B cell (primary cell): ENCODE results near the gene ADGRE2. TPM values are rescaled to one million over a fixed set of nuclear protein-coding genes. Genes with fewer than 3 reads are reported as not detected.

ENCODE experiments used
- ATAC-seq: fragments of 200-7000 bp; cut with Tn5 transposase; one replicate; pipeline ENCODE4 v1.10.0; 2021; ENCODE audit warnings: low read depth, mild to moderate bottlenecking, moderate number of reproducible peaks, moderate library complexity
- CTCF ChIA-PET: fragments of 350-600 bp; sonication (Branson Sonifier 250); formaldehyde crosslinking; loops from one replicate; lab custom pipeline; 2021; ENCODE audit warnings: antibody characterized with exemption, inconsistent platforms; lab: Charles Lee
- POLR2A ChIA-PET: fragments of 350-600 bp; sonication (Branson Sonifier 250); formaldehyde crosslinking; loops from one replicate; lab custom pipeline; 2021; ENCODE audit warnings: antibody characterized with exemption; lab: Charles Lee
- DNase-seq: peaks from one replicate; pipeline ENCODE4 v3.0.0; 2013
- H2AFZ ChIP-seq: 2 replicates; pipeline ENCODE4 v1.6.1; 2012; ENCODE audit warnings: mild to moderate bottlenecking, low read depth, low read length; ENCODE audit not compliant: insufficient read depth, poor library complexity, severe bottlenecking
- H3K27ac ChIP-seq, 2 donors: 1 replicate in 1 of 2; 2 replicates in 1 of 2; pipeline ENCODE4 v1.5.1; 2012 to 2013; ENCODE audit warnings: low read length in 2 of 2, mild to moderate bottlenecking in 2 of 2, moderate library complexity in 1 of 2
- H3K27me3 ChIP-seq, 4 experiments: fragments of 200-600 bp in 1 of 4; sonication (generic) in 1 of 4; replicated peaks in 1 of 4; 1 replicate in 2 of 4; 2 replicates in 2 of 4; pipeline versions ENCODE4 v1.6.1 to v1.7.0; 2013 to 2016; ENCODE audit warnings: low read length in 3 of 4, mild to moderate bottlenecking in 2 of 4, mixed read lengths in 1 of 4, moderate library complexity in 1 of 4; ENCODE audit not compliant: insufficient read depth in 4 of 4, control insufficient read depth in 3 of 4; ENCODE audit errors: control extremely low read depth in 1 of 4
- H3K36me3 ChIP-seq, 2 experiments: replicated peaks in 1 of 2; 1 replicate in 1 of 2; 2 replicates in 1 of 2; pipeline versions ENCODE4 v1.6.1 to v1.7.1; 2013; ENCODE audit warnings: low read length in 1 of 2; ENCODE audit not compliant: insufficient read depth in 2 of 2, control insufficient read depth in 1 of 2; ENCODE audit errors: control extremely low read depth in 1 of 2, extremely low read depth in 1 of 2
- H3K4me1 ChIP-seq, 2 donors: fragments of 200-600 bp in 1 of 2; sonication (generic) in 1 of 2; 1 replicate in 1 of 2; 2 replicates in 1 of 2; pipeline versions ENCODE4 v1.5.1 to v1.6.1; 2013 to 2017; ENCODE audit warnings: low read length in 2 of 2; ENCODE audit not compliant: control insufficient read depth in 2 of 2, insufficient read depth in 2 of 2
- H3K4me2 ChIP-seq: replicated peaks from 2 replicates; pipeline ENCODE3; 2012; ENCODE audit warnings: mild to moderate bottlenecking, low read depth, low read length; ENCODE audit not compliant: poor library complexity, severe bottlenecking
- H3K4me3 ChIP-seq, 5 experiments: fragments of 200-600 bp in 1 of 5; sonication (generic) in 1 of 5; 1 replicate in 3 of 5; 2 replicates in 2 of 5; pipeline versions ENCODE4 v1.5.1 to v1.7.0; 2011 to 2016; ENCODE audit warnings: low read length in 4 of 5, mild to moderate bottlenecking in 4 of 5, low read depth in 2 of 5, control low read depth in 1 of 5, moderate library complexity in 1 of 5; ENCODE audit not compliant: insufficient read depth in 1 of 5; ENCODE audit errors: control extremely low read depth in 1 of 5, extremely low read depth in 1 of 5
- H3K79me2 ChIP-seq: fragments of 200-600 bp; sonication (generic); one replicate; pipeline ENCODE4 v1.6.0; 2016; ENCODE audit warnings: low read length; ENCODE audit not compliant: control insufficient read depth, insufficient read depth
- H3K9ac ChIP-seq: fragments of 200-600 bp; sonication (generic); 2 replicates; pipeline ENCODE4 v1.6.1; 2017; ENCODE audit warnings: mild to moderate bottlenecking, low read length, moderate library complexity
- H3K9me3 ChIP-seq, 3 donors: one replicate each; pipeline versions ENCODE4 v1.6.1 to v1.7.1; 2013; ENCODE audit warnings: low read length in 2 of 3; ENCODE audit not compliant: control insufficient read depth in 2 of 3, insufficient read depth in 1 of 3; ENCODE audit errors: control extremely low read depth in 1 of 3
- H4K20me1 ChIP-seq: 2 replicates; pipeline ENCODE4 v1.6.0; 2012; ENCODE audit warnings: mild to moderate bottlenecking, low read length; ENCODE audit not compliant: insufficient read depth, control insufficient read depth, poor library complexity, severe bottlenecking
- H3K27ac Mint-ChIP-seq: one replicate; pipeline ENCODE4 v1.8.0; 2021; ENCODE audit warnings: mixed read lengths
- H3K27me3 Mint-ChIP-seq: one replicate; pipeline ENCODE4 v1.8.0; 2021; ENCODE audit warnings: mixed read lengths
- H3K4me1 Mint-ChIP-seq: one replicate; pipeline ENCODE4 v1.8.0; 2021; ENCODE audit warnings: mixed read lengths
- H3K4me3 Mint-ChIP-seq: one replicate; pipeline ENCODE4 v1.8.0; 2021; ENCODE audit warnings: mixed read lengths
- H3K9me3 Mint-ChIP-seq: one replicate; pipeline ENCODE4 v1.8.0; 2022; ENCODE audit warnings: mixed read lengths; ENCODE audit not compliant: insufficient read depth
- CTCF ChIP-seq: fragments of 200-600 bp; IDR thresholded peaks from one replicate; pipeline ENCODE4 v1.8.0; 2022; ENCODE audit warnings: antibody characterized with exemption, mild to moderate bottlenecking
- EZH2 ChIP-seq: IDR thresholded peaks from 2 replicates; pipeline ENCODE4 v1.6.1; 2012; ENCODE audit warnings: borderline replicate concordance, low read depth, mild to moderate bottlenecking, moderate library complexity, low read length; ENCODE audit not compliant: insufficient read depth, poor library complexity, severe bottlenecking
- WGBS: methylation state at CpG from one replicate; pipeline ENCODE4 v1.1.5; 2013; ENCODE audit warnings: missing lambda C conversion rate; ENCODE audit not compliant: insufficient coverage; 5-methylcytosine and 5-hydroxymethylcytosine counted together
- intact Hi-C: fragments of 100-400 bp; cut with micrococcal nuclease; formaldehyde crosslinking; loops from one replicate; pipeline ENCODE4 v1.10.0; 2022
- polyA plus RNA-seq: library from polyadenylated mRNA; depleted of rRNA; stranded (reverse); fragments of >200 nt; gene quantifications from 2 replicates; pipeline ENCODE4 v1.2.3, GENCODE V29; 2012
- total RNA-seq, 2 donors: library from RNA; stranded (reverse); fragments of 120-200 nt in 1 of 2; gene quantifications; 1 replicate in 1 of 2; 2 replicates in 1 of 2; pipeline versions ENCODE4 v1.2.3 to v1.2.4, GENCODE V29; 2013 to 2022

Gene ADGRE2
- total and polyA plus RNA-seq, 2 donors (not counting 1 experiment from before 2014, with no cell fraction given), result 0.52 to 0.89 TPM

GRCh38 chr19:14770944-14771839 lies 7.2 kb downstream of the ADGRE2 start:
- Mint-ChIP-seq H3K9me3 (no peaks in the 10 kb centered on the region), H3K27ac (no peak overlapping the region), H3K27me3 (peaks cover 10% of the 10 kb centered on the region), H3K4me3 (no peak overlapping the region), H3K4me1 (peaks cover 13% of the 10 kb centered on the region)
- intact Hi-C loops, result no loop called here
- no peaks in the 10 kb centered on the region for H4K20me1 ChIP-seq
- POLR2A ChIA-PET, result interaction anchor here (0.5 kb wide), 1 partner anchor 1773 kb away, joined by 3 read pairs; no protein-coding TSS in a partner anchor
- H3K4me3 ChIP-seq, result no peak overlapping the region
- CTCF ChIA-PET, result interaction anchor here (0.6 kb wide), 1 partner anchor 27 kb away, joined by 4 read pairs; no protein-coding TSS in a partner anchor
- no peak overlapping the region for H3K4me2 ChIP-seq
- 94% methylated on average over 9 of the region's 11 CpGs for WGBS
- peaks cover 0 to 11% (median 4%) of the 10 kb centered on the region in 4 experiments for H3K27me3 ChIP-seq
- no peak overlapping the region for H3K27ac ChIP-seq
- DNase-seq, result peak; percentile 18
- no peak for ATAC-seq
- TF ChIP-seq CTCF (no peak), EZH2 (no peak)
- H3K79me2 ChIP-seq, result no peaks in the 10 kb centered on the region
- no peak overlapping the region for H2AFZ ChIP-seq
- H3K9me3 ChIP-seq, result peaks cover 0 to 7% (median 0%) of the 10 kb centered on the region in 3 donors
- H3K9ac ChIP-seq, result no peak overlapping the region
- H3K4me1 ChIP-seq, result peaks cover 10 to 16% of the 10 kb centered on the region in 2 donors
- no peaks in the 10 kb centered on the region for H3K36me3 ChIP-seq

GRCh38 chr19:14770136-14770535 lies 8.2 kb downstream of the ADGRE2 start:
- H3K4me3 Mint-ChIP-seq, result no peak overlapping the region

More at GRCh38 chr19:14770136-14770535, 8.2 kb downstream of the ADGRE2 start:
- peaks cover 0 to under 1% (median 0%) of the 10 kb centered on the region in 3 donors for H3K9me3 ChIP-seq
- Mint-ChIP-seq H3K27ac (no peak overlapping the region), H3K4me1 (peaks cover 8% of the 10 kb centered on the region), H3K27me3 (peaks cover 11% of the 10 kb centered on the region), H3K9me3 (no peaks in the 10 kb centered on the region)
- H3K4me2 ChIP-seq, result no peak overlapping the region
- no peak overlapping the region for H2AFZ ChIP-seq
- ChIA-PET POLR2A (no interaction called here), CTCF (interaction anchor here (1.3 kb wide), 1 partner anchor 16 kb away, joined by 3 read pairs; no protein-coding TSS in a partner anchor)
- intact Hi-C loops, result no loop called here
- H3K9ac ChIP-seq, result no peak overlapping the region
- DNase-seq, result no peak
- H3K4me1 ChIP-seq, result peaks cover 5 to 6% of the 10 kb centered on the region in 2 donors
- H3K79me2 ChIP-seq, result no peaks in the 10 kb centered on the region
- H3K27me3 ChIP-seq, result peaks cover 0 to 3% (median 0%) of the 10 kb centered on the region in 4 experiments
- no peak overlapping the region for H3K27ac ChIP-seq
- no peak for ATAC-seq
- TF ChIP-seq EZH2, result no peak
- TF ChIP-seq CTCF, result no peak
- H3K36me3 ChIP-seq, result no peaks in the 10 kb centered on the region
- H4K20me1 ChIP-seq, result no peaks in the 10 kb centered on the region
- WGBS, result 96% methylated on average over 4 of the region's 5 CpGs
- no peak overlapping the region for H3K4me3 ChIP-seq
